H1 (cell line): Measurements from ENCODE around the gene ADARB2. TPM values are rescaled to one million over a fixed set of nuclear protein-coding genes. Genes with fewer than 3 reads are reported as not detected.

Source experiments
- CTCF ChIA-PET: fragments of 300-600 bp; sonication (Branson Sonifier 250); formaldehyde crosslinking; loops from one replicate; lab custom pipeline; 2021; ENCODE audit not compliant: partially characterized antibody; lab: Charles Lee
- POLR2A ChIA-PET: fragments of 300-600 bp; sonication (Branson Sonifier 250); formaldehyde crosslinking; loops from one replicate; lab custom pipeline; 2021; ENCODE audit warnings: inconsistent platforms; ENCODE audit not compliant: partially characterized antibody; lab: Charles Lee
- DNase-seq, 2 experiments: peaks; one replicate each; pipeline versions ENCODE4 v3.0.0 to v3.0.0-alpha.2; 2010 to 2022; ENCODE audit warnings: low spot score in 2 of 2, low read depth in 1 of 2, mixed read lengths in 1 of 2
- FAIRE-seq: peaks from 2 replicates; lab custom pipeline; 2011; peaks lifted over from hg19 to GRCh38; lab: Jason Lieb, UNC
- H2AFZ ChIP-seq: 2 replicates; pipeline ENCODE4 v1.8.1; 2012; ENCODE audit warnings: low read length, inconsistent platforms
- H2AK5ac ChIP-seq: 2 replicates; pipeline ENCODE4 v1.6.1; 2013; ENCODE audit warnings: low read depth, low read length
- H2BK120ac ChIP-seq: replicated peaks from 2 replicates; pipeline ENCODE3; 2013; ENCODE audit warnings: low read depth, low read length, inconsistent platforms
- H2BK12ac ChIP-seq: 2 replicates; pipeline ENCODE4 v1.6.1; 2013; ENCODE audit warnings: low read depth, low read length
- H2BK15ac ChIP-seq: 2 replicates; pipeline ENCODE4 v1.6.1; 2013; ENCODE audit warnings: low read length
- H2BK20ac ChIP-seq: 2 replicates; pipeline ENCODE4 v1.6.1; 2013; ENCODE audit warnings: low read length
- H2BK5ac ChIP-seq: 2 replicates; pipeline ENCODE4 v1.6.1; 2013; ENCODE audit warnings: low read depth, low read length
- H3K14ac ChIP-seq: 2 replicates; pipeline ENCODE4 v1.6.1; 2013; ENCODE audit warnings: inconsistent platforms; ENCODE audit not compliant: insufficient read length
- H3K18ac ChIP-seq: 2 replicates; pipeline ENCODE4 v1.6.1; 2013; ENCODE audit warnings: low read length; ENCODE audit errors: extremely low read depth
- H3K23ac ChIP-seq: 2 replicates; pipeline ENCODE4 v1.6.1; 2013; ENCODE audit warnings: inconsistent platforms; ENCODE audit not compliant: insufficient read length
- H3K23me2 ChIP-seq: 2 replicates; pipeline ENCODE4 v1.6.1; 2013; ENCODE audit warnings: low read depth, low read length
- H3K27ac ChIP-seq: 2 replicates; pipeline ENCODE4 v1.6.1; 2011; ENCODE audit warnings: low read depth, low read length, inconsistent platforms
- H3K27me3 ChIP-seq, 4 experiments: replicated peaks in 1 of 4; 1 replicate in 1 of 4; 2 replicates in 3 of 4; pipeline versions ENCODE4 v1.6.1 to v1.8.1; 2011 to 2013; ENCODE audit warnings: low read length in 3 of 4, mild to moderate bottlenecking in 3 of 4, inconsistent platforms in 2 of 4, mixed read lengths in 2 of 4, moderate library complexity in 1 of 4; ENCODE audit not compliant: control insufficient read depth in 3 of 4, insufficient read depth in 3 of 4; ENCODE audit errors: extremely low read depth in 1 of 4
- H3K36me3 ChIP-seq, 4 experiments: 2 replicates each; pipeline versions ENCODE4 v1.6.1 to v1.8.1; 2011 to 2013; ENCODE audit warnings: mild to moderate bottlenecking in 4 of 4, low read length in 3 of 4, moderate library complexity in 2 of 4, control low read depth in 1 of 4, inconsistent platforms in 1 of 4; ENCODE audit not compliant: insufficient read depth in 4 of 4, control insufficient read depth in 2 of 4
- H3K4ac ChIP-seq: replicated peaks from 2 replicates; pipeline ENCODE3; 2013; ENCODE audit warnings: low read length, low read depth, mixed read lengths, inconsistent platforms; ENCODE audit not compliant: insufficient read length
- H3K4me1 ChIP-seq, 4 experiments: replicated peaks in 1 of 4; 1 replicate in 1 of 4; 2 replicates in 3 of 4; pipeline versions ENCODE4 v1.6.1 to v1.8.1; 2011 to 2013; ENCODE audit warnings: low read length in 3 of 4, inconsistent platforms in 2 of 4, mixed read lengths in 1 of 4; ENCODE audit not compliant: insufficient read depth in 4 of 4, control insufficient read depth in 3 of 4
- H3K4me2 ChIP-seq, 2 experiments: 2 replicates each; pipeline versions ENCODE4 v1.6.1 to v1.8.1; 2011 to 2013; ENCODE audit warnings: low read depth in 2 of 2, low read length in 2 of 2, control low read depth in 1 of 2, inconsistent platforms in 1 of 2, mild to moderate bottlenecking in 1 of 2; ENCODE audit not compliant: insufficient read depth in 1 of 2
- H3K4me3 ChIP-seq, 4 experiments: fragments of 200-600, 300-600 bp in 1 of 4; sonication (generic), shearing (Covaris generic), sonication (Bioruptor Twin) in 1 of 4; 2 replicates each; pipeline versions ENCODE4 v1.5.1 to v1.8.1; 2011 to 2016; ENCODE audit warnings: low read length in 4 of 4, low read depth in 3 of 4, control low read depth in 2 of 4, inconsistent platforms in 2 of 4, mild to moderate bottlenecking in 2 of 4, mixed read lengths in 1 of 4, moderate library complexity in 1 of 4; ENCODE audit not compliant: insufficient read depth in 2 of 4; ENCODE audit errors: extremely low read depth in 1 of 4
- H3K56ac ChIP-seq: replicated peaks from 2 replicates; pipeline ENCODE3; 2013; ENCODE audit warnings: low read depth, mild to moderate bottlenecking, mixed read lengths, low read length, inconsistent platforms; ENCODE audit not compliant: insufficient read length
- H3K79me1 ChIP-seq: 2 replicates; pipeline ENCODE4 v1.6.1; 2013; ENCODE audit warnings: low read depth, low read length, control low read depth
- H3K79me2 ChIP-seq, 2 experiments: 2 replicates each; pipeline versions ENCODE4 v1.6.1 to v1.8.1; 2012 to 2013; ENCODE audit warnings: low read length in 2 of 2, mild to moderate bottlenecking in 2 of 2, inconsistent platforms in 1 of 2; ENCODE audit not compliant: insufficient read depth in 2 of 2, control insufficient read depth in 1 of 2
- H3K9ac ChIP-seq, 4 experiments: replicated peaks in 1 of 4; 1 replicate in 1 of 4; 2 replicates in 3 of 4; pipeline versions ENCODE4 v1.6.1 to v1.8.1; 2011 to 2013; ENCODE audit warnings: low read depth in 3 of 4, low read length in 3 of 4, control low read depth in 2 of 4, mild to moderate bottlenecking in 2 of 4, moderate library complexity in 2 of 4, inconsistent platforms in 1 of 4; ENCODE audit errors: extremely low read depth in 1 of 4
- H3K9me3 ChIP-seq, 2 experiments: 2 replicates each; pipeline versions ENCODE4 v1.6.1 to v1.8.1; 2012 to 2013; ENCODE audit warnings: mild to moderate bottlenecking in 2 of 2, moderate library complexity in 2 of 2, control low read depth in 1 of 2, inconsistent platforms in 1 of 2, low read depth in 1 of 2, low read length in 1 of 2, mixed read lengths in 1 of 2; ENCODE audit not compliant: insufficient read depth in 2 of 2
- H4K20me1 ChIP-seq, 2 experiments: replicated peaks in 1 of 2; 2 replicates each; pipeline versions ENCODE3 to v1.8.1; 2011 to 2013; ENCODE audit warnings: inconsistent platforms in 2 of 2, low read length in 2 of 2, mild to moderate bottlenecking in 1 of 2; ENCODE audit not compliant: insufficient read depth in 2 of 2, control insufficient read depth in 1 of 2
- H4K5ac ChIP-seq: 2 replicates; pipeline ENCODE4 v1.6.1; 2013; ENCODE audit warnings: low read length, low read depth, mixed read lengths, inconsistent platforms; ENCODE audit not compliant: insufficient read length
- H4K8ac ChIP-seq: 2 replicates; pipeline ENCODE4 v1.8.0; 2013; ENCODE audit warnings: mild to moderate bottlenecking, moderate library complexity, low read length, inconsistent platforms; ENCODE audit not compliant: insufficient read depth; ENCODE audit errors: extremely low read depth
- H4K91ac ChIP-seq: replicated peaks from 2 replicates; pipeline ENCODE3; 2013; ENCODE audit warnings: low read length, mixed read lengths, inconsistent platforms; ENCODE audit not compliant: insufficient read length
- BCL11A ChIP-seq, 2 experiments: IDR thresholded peaks; one replicate each; pipeline ENCODE4 v1.6.1; 2011; ENCODE audit warnings: low read depth in 2 of 2, low read length in 2 of 2, mild to moderate bottlenecking in 2 of 2
- CBX5 ChIP-seq: fragments of 300-800, 300-1000 bp; sonication (generic); IDR thresholded peaks from 2 replicates; pipeline ENCODE4 v1.7.1; 2016; ENCODE audit warnings: antibody characterized with exemption, low read length, low read depth
- EGR1 ChIP-seq: IDR thresholded peaks from 2 replicates; pipeline ENCODE4 v1.6.1; 2011; ENCODE audit warnings: low read depth, low read length, borderline replicate concordance
- GTF2F1 ChIP-seq: IDR thresholded peaks from 2 replicates; pipeline ENCODE4 v1.6.1; 2012; ENCODE audit warnings: low read depth, low read length, improper control_type of control experiment, borderline replicate concordance
- PHF8 ChIP-seq: fragments of 200-600 bp; sonication (generic); conservative IDR thresholded peaks from 2 replicates; pipeline ENCODE4 v1.7.1; 2012; ENCODE audit warnings: low read depth, mild to moderate bottlenecking, inconsistent platforms, low read length, moderate library complexity
- RNF2 ChIP-seq: fragments of 200-900, 300-1000 bp; sonication (generic); IDR thresholded peaks from 2 replicates; pipeline ENCODE4 v1.7.1; 2016; ENCODE audit warnings: borderline replicate concordance, low read depth, mild to moderate bottlenecking, antibody characterized with exemption, low read length; ENCODE audit not compliant: poor library complexity, severe bottlenecking; ENCODE audit errors: missing control alignments
- SIX5 ChIP-seq: IDR thresholded peaks from 2 replicates; pipeline ENCODE4 v1.6.1; 2011; ENCODE audit warnings: mild to moderate bottlenecking, low read depth, low read length
- SP2 ChIP-seq: IDR thresholded peaks from 2 replicates; pipeline ENCODE4 v1.6.1; 2012; ENCODE audit warnings: mild to moderate bottlenecking, low read length, inconsistent platforms
- SUZ12 ChIP-seq: fragments of 200-600 bp; sonication (generic); IDR thresholded peaks from 2 replicates; pipeline ENCODE4 v1.6.1; 2012; ENCODE audit warnings: mild to moderate bottlenecking, inconsistent platforms, low read length, moderate library complexity, mixed read lengths
- TBP ChIP-seq: IDR thresholded peaks from 2 replicates; pipeline ENCODE4 v1.6.1; 2011; ENCODE audit warnings: low read depth, low read length, improper control_type of control experiment
- TCF12 ChIP-seq: IDR thresholded peaks from 2 replicates; pipeline ENCODE4 v1.6.1; 2011; ENCODE audit warnings: low read depth, mild to moderate bottlenecking, low read length
- YY1 ChIP-seq: IDR thresholded peaks from 2 replicates; pipeline ENCODE4 v1.6.1; 2011; ENCODE audit warnings: low read depth, mild to moderate bottlenecking, low read length
- ZNF274 ChIP-seq: IDR thresholded peaks from 2 replicates; pipeline ENCODE4 v1.7.0; 2012; ENCODE audit warnings: low read length, borderline replicate concordance; ENCODE audit errors: extremely low read depth
- WGBS, 2 experiments: shearing (Covaris generic) in 1 of 2; methylation state at CpG; one replicate each; pipeline versions ENCODE4 v1.1.6 to v1.1.7; 2013 to 2015; ENCODE audit warnings: low lambda C conversion rate in 2 of 2, mixed read lengths in 2 of 2, inconsistent platforms in 1 of 2, low coverage in 1 of 2, missing lambda C conversion rate in 1 of 2; ENCODE audit not compliant: insufficient replicate concordance in 2 of 2, insufficient coverage in 1 of 2, insufficient read length in 1 of 2; ENCODE audit errors: extremely low coverage in 1 of 2, missing lambda C conversion rate in 1 of 2; 5-methylcytosine and 5-hydroxymethylcytosine counted together
- polyA plus RNA-seq, 7 experiments: library from polyadenylated mRNA; depleted of rRNA in 3 of 7; stranded (reverse) in 5 of 7; unstranded in 2 of 7; fragments of >200 nt in 5 of 7; fragments of 200-250 nt in 2 of 7; gene quantifications; 1 replicate in 5 of 7; 2 replicates in 1 of 7; 4 replicates in 1 of 7; pipeline versions ENCODE4 v1.2.1 to v1.2.3, GENCODE V29; 2011 to 2013; ENCODE audit warnings: missing spikeins in 2 of 7, mixed read lengths in 2 of 7
- total RNA-seq: library from RNA; stranded (reverse); fragmentation: NEBNext Ultra II Directional; extraction: Animal tissue kit (Norgen Biotek cat#: 25700); gene quantifications from 2 replicates; pipeline ENCODE4 v1.2.1, GENCODE V29; 2021
- TF ChIP-seq, protein P1 (sequence below): IDR thresholded peaks from 2 replicates; pipeline ENCODE4 v1.6.1; 2011; ENCODE audit warnings: low read depth, mild to moderate bottlenecking, low read length; ENCODE audit not compliant: insufficient read depth

Gene ADARB2
- total and polyA plus RNA-seq, 2 of the 8 experiments (the other 6 are each of a cell fraction or from before 2014, with no cell fraction given), result 2.2 to 2.8 TPM

DNA sequence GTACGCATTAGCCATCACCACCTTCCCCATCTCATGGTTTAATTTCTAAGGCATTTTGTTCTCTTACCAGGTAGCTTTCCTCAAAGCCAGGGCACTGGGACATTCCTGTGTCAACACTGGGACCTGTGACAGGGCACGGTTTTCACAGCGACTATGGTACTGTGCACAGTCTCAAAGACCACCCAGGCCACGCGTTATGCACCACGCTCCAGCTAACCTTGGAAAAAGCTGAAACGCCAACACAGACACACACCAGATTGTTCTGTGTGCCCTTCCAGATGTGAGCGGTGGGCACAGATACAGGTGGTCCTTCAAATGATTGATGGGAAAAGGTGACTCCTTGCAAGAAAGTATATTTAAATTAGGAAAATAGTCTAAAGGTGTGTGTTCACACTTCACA is 343.8 kb downstream of the ADARB2 start:
- no peak overlapping the region for H2BK5ac ChIP-seq
- H3K4me3 ChIP-seq, result no peak overlapping the region
- no peak overlapping the region for H3K56ac ChIP-seq
- H3K27me3 ChIP-seq, result no peaks in the 10 kb centered on the region; a peak in 1 of 7 replicates
- DNase-seq, result no peak
- no peak overlapping the region for H4K91ac ChIP-seq
- no peaks in the 10 kb centered on the region for H4K20me1 ChIP-seq
- H3K79me1 ChIP-seq, result no peaks in the 10 kb centered on the region
- no peak overlapping the region for H2AFZ ChIP-seq
- no peaks in the 10 kb centered on the region for H3K23me2 ChIP-seq
- no peak overlapping the region for H2BK15ac ChIP-seq
- no peak overlapping the region for H2BK20ac ChIP-seq
- no peaks in the 10 kb centered on the region for H3K36me3 ChIP-seq
- no peak overlapping the region for H3K18ac ChIP-seq
- no peak overlapping the region for H3K9ac ChIP-seq
- no peak overlapping the region for H3K27ac ChIP-seq
- no peaks in the 10 kb centered on the region for H3K9me3 ChIP-seq
- ChIA-PET POLR2A (interaction anchor here (0.6 kb wide), 1 partner anchor 127 kb away, joined by 3 read pairs; no protein-coding TSS in a partner anchor), CTCF (interaction anchor here (1.8 to 3.5 kb wide), 5 partner anchors 9 to 25 kb away, joined by 4 to 11 read pairs (median 9); no protein-coding TSS in a partner anchor)
- no peak overlapping the region for H2AK5ac ChIP-seq
- H3K4me1 ChIP-seq, result no peaks in the 10 kb centered on the region
- H3K79me2 ChIP-seq, result no peaks in the 10 kb centered on the region
- H3K23ac ChIP-seq, result no peak overlapping the region
- H4K8ac ChIP-seq, result no peak overlapping the region
- H3K4ac ChIP-seq, result no peak overlapping the region
- H3K14ac ChIP-seq, result no peak overlapping the region
- H2BK120ac ChIP-seq, result no peak overlapping the region
- H4K5ac ChIP-seq, result no peak overlapping the region
- no peak for FAIRE-seq
- no peak overlapping the region for H2BK12ac ChIP-seq
- H3K4me2 ChIP-seq, result no peak overlapping the region
- WGBS, 2 experiments, result 97% methylated on average over 8 of the region's 8 CpGs; no CpG with 5 or more reads in 1 of the 2 experiments
- TF ChIP-seq, protein P1, sequence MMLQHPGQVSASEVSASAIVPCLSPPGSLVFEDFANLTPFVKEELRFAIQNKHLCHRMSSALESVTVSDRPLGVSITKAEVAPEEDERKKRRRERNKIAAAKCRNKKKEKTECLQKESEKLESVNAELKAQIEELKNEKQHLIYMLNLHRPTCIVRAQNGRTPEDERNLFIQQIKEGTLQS, result no peak
- no peak for TF ChIP-seq TBP
- TF ChIP-seq PHF8, result no peak
- no peak for TF ChIP-seq CBX5
- no peak for TF ChIP-seq SIX5
- TF ChIP-seq BCL11A (IDR thresholded peaks at IDR 0.05; ENCODE audit: low read depth in 2 of 2, low read length in 2 of 2), result no peak
- TF ChIP-seq SUZ12, result no peak
- TF ChIP-seq RNF2, result no peak
- TF ChIP-seq GTF2F1, result no peak
- TF ChIP-seq SP2, result no peak
- no peak for TF ChIP-seq YY1
- TF ChIP-seq TCF12, result no peak
- TF ChIP-seq EGR1, result no peak
- TF ChIP-seq ZNF274, result no peak
